Effector CD4-positive, alpha-beta T cell (primary cell): Measurements from ENCODE around the gene OR14A2. TPM values are rescaled to one million over a fixed set of nuclear protein-coding genes. Genes with fewer than 3 reads are reported as not detected.
"Not testable (repeated sequence)": the region's sequence is repeated elsewhere in the genome, so short reads cannot be mapped to it uniquely, and the experiment has no call there.

Source experiments
- DNase-seq: peaks from one replicate; pipeline ENCODE4 v3.0.0-alpha.2; 2020
- total RNA-seq: gene quantifications from one replicate; lab custom pipeline; 2026; lab: John Stamatoyannopoulos, UW

Gene OR14A2
- not detected for total RNA-seq

DNA sequence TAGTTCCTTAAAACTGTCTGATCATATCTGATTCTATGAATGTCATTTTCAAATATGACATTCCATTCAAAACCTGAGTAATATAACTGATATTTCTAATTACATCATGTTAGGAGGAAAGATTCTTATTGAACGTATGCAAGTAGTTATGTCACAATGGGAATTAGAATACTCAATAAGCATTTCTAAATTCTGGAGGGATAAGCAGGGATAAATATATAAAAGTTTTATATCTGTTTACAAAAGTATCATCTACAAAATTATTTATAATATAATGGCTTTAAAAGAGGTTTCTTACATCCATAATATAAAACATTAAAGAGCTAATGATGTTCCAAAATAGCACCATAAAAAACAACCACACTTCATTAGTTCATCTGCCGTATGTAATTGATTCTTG, at the start of gene OR14A2:
TSS of gene OR14A2 (minus strand) at position 101 of the 400 bp plus-strand sequence.
- no peak for DNase-seq

DNA sequence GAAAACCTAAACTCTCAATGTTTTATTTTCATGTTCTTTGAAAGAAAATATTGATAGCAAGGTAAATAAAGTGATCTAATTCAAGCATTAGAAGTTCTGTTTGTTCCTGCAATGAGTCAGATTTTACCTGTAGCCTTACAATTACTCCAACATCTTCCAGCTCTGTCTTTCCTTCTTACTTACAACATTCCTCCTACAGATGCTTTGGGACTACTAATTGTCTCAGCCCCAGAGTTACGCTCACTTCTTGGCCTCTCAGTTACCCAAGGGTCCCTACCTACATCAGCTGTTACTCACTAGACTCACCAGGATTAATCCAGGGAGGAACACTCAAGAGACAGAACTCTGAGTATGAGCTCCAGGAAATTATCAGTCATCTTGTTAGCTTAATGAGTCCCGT, 49.6 kb upstream of the OR14A2 start:
- DNase-seq = no peak

DNA sequence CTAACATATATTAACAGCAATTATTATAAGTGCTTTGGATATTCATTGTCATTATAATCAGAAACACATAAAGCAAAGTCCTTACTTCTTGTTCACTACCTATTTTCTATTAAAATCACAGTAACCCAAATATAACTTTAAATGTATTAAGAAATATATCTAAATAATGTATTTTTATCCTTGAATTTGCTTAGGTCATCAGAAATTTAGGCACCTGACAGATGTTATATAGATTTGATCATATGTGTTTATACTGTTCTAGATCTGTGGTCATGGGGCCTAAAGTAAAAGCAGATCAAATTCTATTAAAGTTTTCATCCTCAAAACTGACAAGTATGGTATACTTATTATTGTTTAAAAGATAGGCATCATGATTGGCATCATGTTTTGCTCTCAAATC, 21.7 kb upstream of the OR14A2 start:
- no peak for DNase-seq

DNA sequence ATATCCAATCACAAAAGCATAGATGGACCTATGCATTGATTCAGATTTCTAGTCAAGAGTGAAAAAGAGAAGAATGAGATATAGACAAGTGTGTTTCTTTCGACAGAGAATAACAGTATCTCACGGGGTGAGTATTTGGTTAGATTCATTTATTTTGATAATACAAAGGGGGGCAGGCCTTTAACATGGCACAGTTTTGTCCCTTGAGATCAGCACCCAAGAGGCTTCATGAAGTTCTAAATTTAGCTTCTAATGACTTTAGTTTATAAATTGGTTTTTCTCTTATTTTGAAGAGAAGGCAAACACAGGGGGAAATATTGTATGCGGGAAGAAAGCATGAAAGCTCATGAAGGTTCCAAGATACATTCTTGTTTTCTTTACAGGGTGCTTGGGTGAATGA, 12.5 kb upstream of the OR14A2 start, which contains the start of gene OR1C1:
TSS of gene OR1C1 (minus strand) at position 101 of the 400 bp plus-strand sequence. CDS start 2,150 bp downstream, outside the sequence.
- DNase-seq = no peak

DNA sequence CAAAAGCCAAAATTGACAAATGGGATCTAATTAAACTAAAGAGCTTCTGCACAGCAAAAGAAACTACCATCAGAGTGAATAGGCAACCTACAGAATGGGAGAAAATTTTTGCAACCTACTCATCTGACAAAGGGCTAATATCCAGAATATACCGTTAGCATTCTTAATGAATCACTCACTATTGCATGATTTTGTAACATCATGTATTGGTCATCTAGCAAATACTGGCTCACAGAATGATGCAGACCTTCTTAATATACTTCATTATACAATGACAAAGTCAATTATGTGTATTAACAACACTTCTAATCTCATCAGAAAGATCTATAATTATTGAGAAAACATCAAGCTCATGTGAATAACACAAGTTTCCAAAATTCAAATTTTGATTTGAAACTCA, 6.4 kb upstream of the OR14A2 start:
- not testable (repeated sequence) for DNase-seq

DNA sequence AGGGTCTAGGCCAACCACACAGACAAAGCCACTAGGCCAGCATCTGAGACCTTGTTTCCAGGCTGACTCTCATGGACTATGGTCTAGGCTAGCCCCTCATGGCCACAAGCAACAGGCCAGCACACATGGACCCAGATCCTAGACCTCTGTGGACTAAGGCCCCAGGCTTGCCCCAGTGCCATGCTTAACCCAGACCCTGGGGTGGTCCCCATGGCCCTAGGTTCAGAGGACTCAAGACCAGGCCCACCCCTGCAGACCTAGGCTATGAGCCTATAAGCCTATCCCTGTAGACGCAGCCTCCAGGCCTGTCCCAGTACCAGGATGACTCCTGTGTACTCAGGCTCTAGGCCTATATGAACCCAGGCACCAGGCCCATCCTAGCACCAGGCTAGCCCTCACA, 1.9 kb upstream of the OR14A2 start:
- DNase-seq = no peak

DNA sequence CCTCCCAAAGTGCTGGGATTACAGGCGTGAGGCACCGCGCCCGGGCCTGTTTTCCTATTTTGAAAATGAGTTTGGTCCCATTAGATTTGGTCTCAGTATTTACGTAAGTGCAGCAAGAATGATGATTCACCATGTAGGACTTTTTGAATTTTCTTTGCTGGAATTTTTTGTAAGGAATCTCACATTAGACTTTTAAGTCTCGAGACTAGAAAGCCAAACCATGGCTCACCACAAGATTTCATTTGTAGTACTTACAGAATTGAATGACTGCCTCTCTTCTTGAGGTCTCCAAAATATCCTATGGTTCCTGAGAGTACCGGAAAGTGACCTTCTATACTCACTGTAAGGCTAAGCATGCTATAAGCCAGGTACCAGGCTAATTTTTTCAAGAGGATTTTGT, 325 bp downstream of the OR14A2 start:
- DNase-seq = no peak

DNA sequence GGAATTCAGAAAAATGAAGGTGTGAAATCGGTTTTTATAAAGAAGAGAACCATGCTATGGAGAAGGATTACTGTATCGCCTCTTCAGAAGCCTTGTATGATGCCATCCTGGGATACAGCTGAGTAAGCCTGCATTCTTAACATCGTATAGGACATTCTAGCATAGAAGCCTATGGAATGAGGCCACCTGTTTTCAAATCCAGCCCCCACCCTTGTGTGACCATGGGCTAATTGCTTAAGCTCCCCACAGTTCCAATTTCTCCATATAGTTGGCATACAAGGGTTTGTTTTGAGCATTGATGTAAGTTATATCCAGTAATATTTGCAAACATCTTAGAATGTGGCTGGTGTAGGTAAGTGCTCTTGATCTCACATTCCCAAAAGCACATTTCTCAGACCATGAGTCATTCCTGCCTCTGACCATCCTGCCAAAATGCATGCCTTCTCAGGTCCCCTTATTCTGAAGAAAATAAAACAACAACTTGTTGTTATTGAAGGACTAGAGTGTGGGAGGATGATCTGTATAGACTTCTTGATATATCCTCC, 1.5 kb downstream of the OR14A2 start:
- no peak for DNase-seq

DNA sequence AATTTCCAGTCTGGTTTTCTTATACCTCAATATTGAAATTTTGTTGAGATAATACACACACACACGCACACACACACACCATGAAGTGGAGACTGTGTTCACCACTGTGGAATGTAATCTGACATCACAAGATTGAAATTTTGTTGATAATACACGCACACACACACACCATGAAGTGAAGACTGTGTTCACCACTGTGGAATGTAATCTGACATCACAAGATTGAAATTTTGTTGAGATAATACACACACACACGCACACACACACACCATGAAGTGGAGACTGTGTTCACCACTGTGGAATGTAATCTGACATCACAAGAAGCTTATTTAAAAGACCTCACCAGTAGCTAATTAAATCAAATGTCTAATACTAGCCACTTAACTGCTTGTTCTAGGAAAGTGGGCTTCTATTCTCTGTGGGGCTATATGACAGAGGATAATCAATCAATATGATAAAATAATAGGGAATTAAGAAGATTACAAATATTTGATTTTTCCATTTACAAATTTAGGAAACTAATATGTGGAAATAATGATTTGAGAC, 5.7 kb downstream of the OR14A2 start:
- not testable (repeated sequence) for DNase-seq

DNA sequence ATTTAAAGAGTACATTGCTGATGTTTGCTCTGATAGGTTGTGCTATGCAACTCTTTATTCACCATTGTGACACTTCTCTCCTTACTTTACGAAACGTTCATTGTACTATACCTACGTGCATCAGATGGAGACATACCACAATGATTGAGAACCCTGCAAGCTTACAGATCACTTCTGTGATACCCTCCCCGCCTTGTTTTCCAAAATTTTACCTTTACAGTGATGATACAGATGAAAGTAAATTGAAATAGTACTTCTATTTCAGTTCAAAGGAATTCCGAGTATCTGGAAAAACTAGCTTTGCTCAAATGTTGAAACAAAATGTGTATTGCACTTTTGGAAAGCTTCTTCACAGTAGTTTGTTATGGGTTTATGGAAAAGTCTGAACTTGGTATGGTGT, 6.2 kb downstream of the OR14A2 start:
- no peak for DNase-seq

DNA sequence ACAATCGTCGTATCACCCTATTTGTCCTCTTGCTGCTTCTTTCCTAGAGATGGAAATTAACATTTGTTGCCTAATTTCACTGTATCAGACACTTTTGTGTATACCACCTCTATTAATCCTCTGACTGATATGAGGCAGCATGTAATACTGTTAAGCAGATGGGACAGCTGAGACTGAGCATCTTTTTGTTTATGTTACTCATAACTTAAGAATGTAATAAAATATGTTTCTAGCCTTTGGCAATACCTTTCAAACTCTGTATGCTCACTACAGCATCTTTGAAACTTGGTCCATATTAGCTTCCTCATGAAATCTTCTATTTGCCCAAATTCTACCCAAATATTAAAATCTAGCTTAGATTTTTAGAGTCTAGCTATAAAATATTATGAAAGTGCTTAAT, 7.2 kb downstream of the OR14A2 start:
- no peak for DNase-seq

DNA sequence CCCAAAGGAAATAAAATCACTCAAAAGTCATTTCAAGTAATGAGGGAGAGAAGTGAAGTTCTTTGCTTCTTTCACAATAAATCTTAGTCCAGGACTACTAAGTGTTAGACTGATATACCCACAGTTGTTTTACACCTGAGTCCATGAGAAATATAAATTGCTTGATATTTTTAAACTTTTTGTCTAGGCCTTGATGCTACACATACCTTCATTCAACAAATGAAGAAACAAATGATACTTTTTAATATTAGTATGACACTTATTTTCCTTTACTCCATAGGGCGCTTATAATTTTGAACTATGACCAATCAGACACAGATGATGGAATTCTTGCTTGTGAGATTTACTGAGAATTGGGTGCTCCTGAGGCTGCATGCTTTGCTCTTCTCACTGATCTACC, 9.6 kb downstream of the OR14A2 start, which contains the start of gene OR14K1:
TSS of gene OR14K1 (plus strand) at position 301 of the 400 bp plus-strand sequence. CDS start at position 301, 0 bp downstream.
- DNase-seq = no peak

DNA sequence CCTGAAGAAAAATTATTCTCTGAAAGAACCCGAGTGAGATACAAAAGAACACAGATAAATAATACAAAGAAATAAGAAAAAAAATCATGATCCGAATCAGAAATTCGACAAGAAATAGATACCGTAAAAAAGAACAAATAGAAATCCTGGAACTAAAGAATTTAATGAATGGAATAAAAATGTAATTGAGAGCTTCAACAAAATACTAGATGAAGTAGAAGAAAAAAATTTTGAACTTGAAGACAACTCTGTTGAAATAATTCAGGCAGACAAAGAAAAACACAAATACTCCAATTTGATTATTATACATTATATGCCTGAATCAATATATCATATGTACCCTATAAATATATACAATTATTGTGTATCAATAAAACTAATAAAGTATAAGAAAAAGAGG, 26.7 kb downstream of the OR14A2 start:
- DNase-seq = no peak

DNA sequence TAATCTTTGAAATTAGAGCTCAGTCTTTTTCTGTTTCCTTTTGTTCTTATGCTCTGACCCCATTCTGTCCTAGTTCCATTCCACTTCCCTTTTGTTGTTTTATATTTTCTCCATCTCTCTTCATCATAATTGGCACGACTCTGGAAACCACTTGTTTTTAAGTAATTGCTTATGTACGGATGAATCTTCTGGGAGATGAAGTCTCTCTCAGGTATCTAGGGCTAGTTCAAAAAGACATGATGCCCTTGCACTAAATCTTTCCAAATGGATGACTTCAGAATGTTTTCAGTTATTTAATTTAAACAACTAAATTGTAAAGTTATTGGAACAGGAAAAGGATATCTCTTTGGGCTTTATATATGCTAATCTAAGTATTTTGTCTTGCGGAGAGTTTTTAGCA, 31.4 kb downstream of the OR14A2 start, which contains the start of gene OR6F1:
TSS of gene OR6F1 (minus strand) at position 101 of the 400 bp plus-strand sequence. CDS start 3,891 bp downstream, outside the sequence.
- DNase-seq = no peak

DNA sequence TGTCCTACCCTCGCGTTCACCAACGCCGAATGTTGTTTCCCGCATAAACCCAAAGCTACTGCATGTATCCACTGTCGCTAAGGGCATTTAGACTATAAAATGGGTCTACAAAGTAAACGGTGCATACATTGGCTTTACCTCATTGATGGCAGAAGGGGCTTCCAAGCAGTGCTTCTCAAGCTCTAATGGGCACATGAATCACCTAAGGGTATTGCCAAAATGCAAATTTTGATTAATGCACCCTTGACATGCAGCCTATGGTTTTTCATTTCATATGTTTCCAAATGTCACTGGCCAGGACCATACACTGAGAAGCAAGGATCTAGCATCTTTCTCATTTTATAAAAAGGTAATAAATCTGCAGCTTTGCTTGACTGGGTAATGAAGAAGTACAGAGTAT, 34.2 kb downstream of the OR14A2 start:
- DNase-seq = no peak

DNA sequence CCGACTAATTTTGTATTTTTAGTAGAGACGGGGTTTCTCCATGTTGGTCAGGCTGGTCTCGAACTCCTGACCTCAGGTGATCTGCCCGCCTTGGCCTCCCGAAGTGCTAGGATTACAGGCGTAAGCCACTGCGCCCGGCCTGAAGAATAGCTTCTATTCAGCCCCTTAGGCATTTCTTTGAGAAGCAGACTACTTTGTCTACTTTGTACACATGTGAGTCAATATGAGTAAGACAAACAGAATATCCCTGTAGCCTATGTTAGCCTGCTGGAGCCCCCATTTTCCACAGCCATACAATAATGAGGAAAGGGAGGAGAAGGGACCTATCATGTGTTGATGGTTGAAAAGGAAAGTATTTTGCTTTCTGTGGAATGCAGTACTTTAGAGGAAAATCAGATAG, 37.3 kb downstream of the OR14A2 start:
- DNase-seq = not testable (repeated sequence)

DNA sequence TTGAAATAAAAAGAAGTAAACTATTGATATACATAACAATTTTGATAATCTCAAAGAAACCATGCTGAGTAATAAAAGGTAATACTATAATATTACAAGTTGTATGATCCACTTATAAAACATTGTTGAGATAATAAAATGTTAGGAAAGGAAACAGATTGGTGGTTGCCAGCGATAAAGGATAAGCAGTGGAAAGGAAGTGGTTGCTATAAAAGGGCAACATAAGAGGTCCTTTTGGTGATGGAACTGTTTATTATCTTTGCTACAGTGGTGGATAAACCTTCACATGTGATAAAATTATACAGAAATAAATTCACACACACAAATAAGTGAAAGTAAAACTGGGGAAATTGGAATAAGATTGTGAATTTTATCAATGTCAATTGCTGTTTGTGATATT, 46.6 kb downstream of the OR14A2 start:
- DNase-seq = no peak

DNA sequence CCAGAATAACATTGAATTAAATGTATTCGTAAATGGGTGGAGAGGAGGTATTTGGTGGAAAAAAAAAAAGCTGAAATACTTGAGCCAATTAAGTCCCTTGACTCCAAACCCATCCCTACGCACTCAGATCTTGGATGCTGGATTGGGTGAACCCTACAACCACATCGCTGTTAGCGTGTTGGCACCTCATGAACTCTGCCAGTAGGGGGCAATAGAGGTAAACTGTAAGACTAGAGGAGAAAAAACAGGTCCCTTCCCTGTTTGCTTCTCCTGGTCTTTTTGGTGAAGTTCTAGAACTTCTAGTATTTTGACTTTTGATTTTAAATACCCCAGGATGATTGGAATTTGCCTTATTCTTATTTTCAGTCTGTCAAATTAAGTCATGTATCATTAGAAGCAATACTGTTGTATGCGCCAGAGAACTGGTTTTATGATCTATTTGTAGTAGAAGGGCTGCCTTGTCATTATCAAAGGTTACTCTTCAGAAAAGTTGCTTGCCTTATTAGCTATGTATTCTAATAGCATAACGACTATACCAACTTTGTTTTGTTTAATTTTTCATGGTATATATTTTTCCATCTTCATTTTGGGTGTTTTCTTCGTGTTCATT, 66.5 kb downstream of the OR14A2 start:
- DNase-seq = no peak

DNA sequence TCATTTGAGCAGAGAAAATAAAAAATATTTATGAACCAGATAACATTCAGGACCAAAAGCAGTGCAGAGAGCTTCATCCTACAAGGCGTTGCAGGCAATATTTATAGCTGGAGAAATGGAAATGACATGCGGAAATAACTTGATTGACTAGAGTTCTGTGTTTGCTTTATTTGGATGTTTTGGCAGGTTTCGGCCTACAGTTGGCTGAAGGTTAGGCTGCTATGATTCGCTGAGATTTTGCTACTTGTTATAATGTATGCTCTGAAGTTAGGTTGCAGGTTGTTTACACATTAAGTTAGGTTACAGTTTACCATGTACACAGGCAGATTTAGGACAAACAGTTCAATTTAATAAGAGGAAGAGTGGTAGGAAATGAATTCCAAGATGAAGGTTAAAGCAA, 67.8 kb downstream of the OR14A2 start:
- no peak for DNase-seq

DNA sequence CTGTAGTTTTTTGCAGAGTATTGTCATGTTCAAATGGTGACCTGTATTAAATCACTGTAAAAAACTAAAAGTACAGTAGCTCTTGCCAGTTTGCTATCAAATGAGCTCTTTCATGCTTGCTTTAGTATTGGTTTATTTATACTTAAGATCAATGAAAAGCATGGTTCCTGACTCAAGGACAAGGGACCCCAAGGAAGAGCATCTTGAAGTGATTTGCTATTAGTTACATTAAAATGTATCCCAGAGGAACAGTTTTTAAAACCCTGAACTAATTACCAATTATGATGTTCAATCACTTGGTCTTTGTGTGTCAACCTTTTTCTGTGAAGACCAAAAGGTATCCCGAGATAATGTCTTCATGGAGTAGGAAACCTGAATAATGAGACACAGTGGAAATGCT, 68.3 kb downstream of the OR14A2 start, which contains the start of gene OR13G1:
TSS of gene OR13G1 (minus strand) at position 101 of the 400 bp plus-strand sequence. CDS start 6,698 bp downstream, outside the sequence.
- no peak for DNase-seq
